GM23338 (cell line): ENCODE measurements around the gene SLCO4A1. TPM values are rescaled to one million over a fixed set of nuclear protein-coding genes. Genes with fewer than 3 reads are reported as not detected.
"Not testable (repeated sequence)": the region's sequence is repeated elsewhere in the genome, so short reads cannot be mapped to it uniquely, and the experiment has no call there.

Source experiments
- ATAC-seq: fragments of 200-7000 bp; cut with Tn5 transposase; 3 replicates; pipeline ENCODE4 v1.9.1; 2020
- DNase-seq: peaks from one replicate; pipeline ENCODE4 v3.0.0-alpha.2; 2015; ENCODE audit warnings: low spot score
- H2AFZ ChIP-seq: fragments of 200-600 bp; sonication (generic); 2 replicates; pipeline ENCODE4 v1.8.0; 2016; ENCODE audit warnings: antibody characterized with exemption, mild to moderate bottlenecking, moderate library complexity
- H3F3A ChIP-seq: fragments of 200-600 bp; sonication (generic); replicated peaks from 2 replicates; pipeline ENCODE4 v1.8.0; 2017; ENCODE audit warnings: antibody characterized with exemption, mixed run types, low read depth
- H3K27ac ChIP-seq: fragments of 200-600 bp; sonication (generic); 2 replicates; pipeline ENCODE4 v1.6.1; 2016; ENCODE audit warnings: low read depth
- H3K27me3 ChIP-seq: fragments of 200-600 bp; sonication (generic); 2 replicates; pipeline ENCODE4 v1.8.0; 2016; ENCODE audit warnings: mild to moderate bottlenecking, mixed run types, moderate library complexity; ENCODE audit not compliant: insufficient read depth
- H3K36me3 ChIP-seq: fragments of 200-600 bp; sonication (generic); 2 replicates; pipeline ENCODE4 v1.8.0; 2016; ENCODE audit warnings: mild to moderate bottlenecking; ENCODE audit not compliant: insufficient read depth
- H3K4me1 ChIP-seq: fragments of 200-600 bp; sonication (generic); 2 replicates; pipeline ENCODE4 v1.8.0; 2016; ENCODE audit warnings: mild to moderate bottlenecking, moderate library complexity; ENCODE audit not compliant: insufficient read depth
- H3K4me2 ChIP-seq: fragments of 200-600 bp; sonication (generic); 2 replicates; pipeline ENCODE4 v1.7.1; 2017; ENCODE audit warnings: mixed run types
- H3K4me3 ChIP-seq: fragments of 200-600 bp; sonication (generic); 2 replicates; pipeline ENCODE4 v1.6.1; 2016; ENCODE audit warnings: mixed run types
- H3K79me2 ChIP-seq: fragments of 200-600 bp; sonication (generic); replicated peaks from 2 replicates; pipeline ENCODE4 v1.8.0; 2017; ENCODE audit warnings: mild to moderate bottlenecking; ENCODE audit not compliant: insufficient read depth
- H3K9me2 ChIP-seq: fragments of 200-600 bp; sonication (generic); 2 replicates; pipeline ENCODE4 v1.8.0; 2017; ENCODE audit not compliant: insufficient read depth
- H4K20me1 ChIP-seq: fragments of 200-600 bp; sonication (generic); replicated peaks from 2 replicates; pipeline ENCODE4 v1.8.0; 2017; ENCODE audit warnings: mild to moderate bottlenecking; ENCODE audit not compliant: insufficient read depth
- H3K27ac Mint-ChIP-seq: 2 replicates; pipeline ENCODE4 v1.8.0; 2020; ENCODE audit warnings: inconsistent platforms, mild to moderate bottlenecking, moderate library complexity, mixed read lengths
- H3K27me3 Mint-ChIP-seq: 3 replicates; pipeline ENCODE4 v1.8.0; 2022; ENCODE audit warnings: low read depth, mild to moderate bottlenecking, moderate library complexity, mixed read lengths, inconsistent platforms; ENCODE audit not compliant: insufficient read depth, poor library complexity
- H3K36me3 Mint-ChIP-seq: 3 replicates; pipeline ENCODE4 v1.8.0; 2021; ENCODE audit warnings: low read depth, mild to moderate bottlenecking, inconsistent platforms, moderate library complexity, mixed read lengths
- H3K4me1 Mint-ChIP-seq: 3 replicates; pipeline ENCODE4 v1.8.0; 2020; ENCODE audit warnings: mild to moderate bottlenecking, inconsistent platforms, mixed read lengths
- H3K4me3 Mint-ChIP-seq: 3 replicates; pipeline ENCODE4 v1.8.0; 2021; ENCODE audit warnings: moderate library complexity, mild to moderate bottlenecking, inconsistent platforms, mixed read lengths
- H3K9me3 Mint-ChIP-seq: 3 replicates; pipeline ENCODE4 v1.8.0; 2020; ENCODE audit warnings: moderate library complexity, mild to moderate bottlenecking, inconsistent platforms, mixed read lengths
- EZH2 ChIP-seq: fragments of 200-600 bp; sonication (generic); IDR thresholded peaks from one replicate; pipeline ENCODE4 v1.8.0; 2017; ENCODE audit warnings: antibody characterized with exemption, mild to moderate bottlenecking, low read depth; ENCODE audit not compliant: unreplicated experiment
- EZH2phosphoT487 ChIP-seq: fragments of 200-600 bp; sonication (generic); IDR thresholded peaks from one replicate; pipeline ENCODE4 v1.8.1; 2018; ENCODE audit warnings: antibody characterized with exemption; ENCODE audit not compliant: unreplicated experiment
- POLR2AphosphoS5 ChIP-seq: IDR thresholded peaks from 2 replicates; pipeline ENCODE4 v1.6.1; 2016; ENCODE audit warnings: antibody characterized with exemption, low read depth
- polyA plus RNA-seq: library from polyadenylated mRNA; unstranded; fragments of >200 nt; fragmentation: Nextera tagmentation; extraction: Ambion mirVana; gene quantifications from 2 replicates; pipeline ENCODE4 v1.2.1, GENCODE V29; 2016
- total RNA-seq: library from RNA; depleted of rRNA; stranded (reverse); fragments of >200 nt; shearing (Covaris generic); gene quantifications from 2 replicates; pipeline ENCODE4 v1.2.3, GENCODE V29; 2014
- TF ChIP-seq, protein P1 (sequence below): fragments of 250-450 bp; sonication (Bioruptor Pico); IDR thresholded peaks from 2 replicates; pipeline ENCODE4 v1.5.0; 2020; ENCODE audit warnings: mild to moderate bottlenecking, moderate library complexity
- TF ChIP-seq, protein P2 (sequence below): IDR thresholded peaks from one replicate; pipeline ENCODE4 v1.6.1; 2018; ENCODE audit warnings: antibody characterized with exemption; ENCODE audit not compliant: unreplicated experiment
- TF ChIP-seq, protein P3 (sequence below): IDR thresholded peaks from 2 replicates; pipeline ENCODE4 v1.6.1; 2016; ENCODE audit warnings: antibody characterized with exemption

Gene SLCO4A1
- total and polyA plus RNA-seq, 2 experiments from 2014 or later: 28.5 to 41.6 TPM

DNA sequence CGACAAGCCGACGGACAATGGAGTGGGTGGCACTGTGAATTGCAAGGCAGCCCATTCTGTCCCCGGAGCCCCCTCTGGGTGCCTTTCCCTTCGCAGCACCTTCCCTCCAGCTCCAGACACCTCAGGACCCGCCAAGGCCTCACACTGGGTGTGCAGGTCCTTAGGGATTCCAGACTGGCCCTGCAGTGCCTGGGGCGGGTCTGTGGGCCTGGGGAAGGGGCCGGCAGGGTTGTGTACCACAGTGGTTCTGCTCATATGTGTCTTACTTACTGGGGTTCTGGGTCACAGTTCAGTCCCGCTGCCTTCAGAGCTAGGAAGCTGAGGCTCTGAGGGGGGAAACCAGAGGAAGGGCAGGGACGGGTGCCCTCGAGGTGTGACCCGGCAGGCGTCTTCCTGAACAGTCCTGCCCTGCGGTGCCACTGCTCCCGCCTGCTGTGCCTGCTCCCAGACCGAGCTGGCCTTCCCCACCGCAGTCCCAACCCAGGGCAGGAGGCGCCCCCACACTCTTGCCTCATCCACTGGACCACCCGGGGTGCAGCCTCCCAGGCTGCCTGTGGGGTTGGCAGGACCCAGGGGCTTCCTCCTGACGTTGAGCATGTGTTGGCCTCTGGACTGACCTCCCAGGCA is 16.3 kb upstream of the SLCO4A1 start (continued):
- TF ChIP-seq, protein P1, sequence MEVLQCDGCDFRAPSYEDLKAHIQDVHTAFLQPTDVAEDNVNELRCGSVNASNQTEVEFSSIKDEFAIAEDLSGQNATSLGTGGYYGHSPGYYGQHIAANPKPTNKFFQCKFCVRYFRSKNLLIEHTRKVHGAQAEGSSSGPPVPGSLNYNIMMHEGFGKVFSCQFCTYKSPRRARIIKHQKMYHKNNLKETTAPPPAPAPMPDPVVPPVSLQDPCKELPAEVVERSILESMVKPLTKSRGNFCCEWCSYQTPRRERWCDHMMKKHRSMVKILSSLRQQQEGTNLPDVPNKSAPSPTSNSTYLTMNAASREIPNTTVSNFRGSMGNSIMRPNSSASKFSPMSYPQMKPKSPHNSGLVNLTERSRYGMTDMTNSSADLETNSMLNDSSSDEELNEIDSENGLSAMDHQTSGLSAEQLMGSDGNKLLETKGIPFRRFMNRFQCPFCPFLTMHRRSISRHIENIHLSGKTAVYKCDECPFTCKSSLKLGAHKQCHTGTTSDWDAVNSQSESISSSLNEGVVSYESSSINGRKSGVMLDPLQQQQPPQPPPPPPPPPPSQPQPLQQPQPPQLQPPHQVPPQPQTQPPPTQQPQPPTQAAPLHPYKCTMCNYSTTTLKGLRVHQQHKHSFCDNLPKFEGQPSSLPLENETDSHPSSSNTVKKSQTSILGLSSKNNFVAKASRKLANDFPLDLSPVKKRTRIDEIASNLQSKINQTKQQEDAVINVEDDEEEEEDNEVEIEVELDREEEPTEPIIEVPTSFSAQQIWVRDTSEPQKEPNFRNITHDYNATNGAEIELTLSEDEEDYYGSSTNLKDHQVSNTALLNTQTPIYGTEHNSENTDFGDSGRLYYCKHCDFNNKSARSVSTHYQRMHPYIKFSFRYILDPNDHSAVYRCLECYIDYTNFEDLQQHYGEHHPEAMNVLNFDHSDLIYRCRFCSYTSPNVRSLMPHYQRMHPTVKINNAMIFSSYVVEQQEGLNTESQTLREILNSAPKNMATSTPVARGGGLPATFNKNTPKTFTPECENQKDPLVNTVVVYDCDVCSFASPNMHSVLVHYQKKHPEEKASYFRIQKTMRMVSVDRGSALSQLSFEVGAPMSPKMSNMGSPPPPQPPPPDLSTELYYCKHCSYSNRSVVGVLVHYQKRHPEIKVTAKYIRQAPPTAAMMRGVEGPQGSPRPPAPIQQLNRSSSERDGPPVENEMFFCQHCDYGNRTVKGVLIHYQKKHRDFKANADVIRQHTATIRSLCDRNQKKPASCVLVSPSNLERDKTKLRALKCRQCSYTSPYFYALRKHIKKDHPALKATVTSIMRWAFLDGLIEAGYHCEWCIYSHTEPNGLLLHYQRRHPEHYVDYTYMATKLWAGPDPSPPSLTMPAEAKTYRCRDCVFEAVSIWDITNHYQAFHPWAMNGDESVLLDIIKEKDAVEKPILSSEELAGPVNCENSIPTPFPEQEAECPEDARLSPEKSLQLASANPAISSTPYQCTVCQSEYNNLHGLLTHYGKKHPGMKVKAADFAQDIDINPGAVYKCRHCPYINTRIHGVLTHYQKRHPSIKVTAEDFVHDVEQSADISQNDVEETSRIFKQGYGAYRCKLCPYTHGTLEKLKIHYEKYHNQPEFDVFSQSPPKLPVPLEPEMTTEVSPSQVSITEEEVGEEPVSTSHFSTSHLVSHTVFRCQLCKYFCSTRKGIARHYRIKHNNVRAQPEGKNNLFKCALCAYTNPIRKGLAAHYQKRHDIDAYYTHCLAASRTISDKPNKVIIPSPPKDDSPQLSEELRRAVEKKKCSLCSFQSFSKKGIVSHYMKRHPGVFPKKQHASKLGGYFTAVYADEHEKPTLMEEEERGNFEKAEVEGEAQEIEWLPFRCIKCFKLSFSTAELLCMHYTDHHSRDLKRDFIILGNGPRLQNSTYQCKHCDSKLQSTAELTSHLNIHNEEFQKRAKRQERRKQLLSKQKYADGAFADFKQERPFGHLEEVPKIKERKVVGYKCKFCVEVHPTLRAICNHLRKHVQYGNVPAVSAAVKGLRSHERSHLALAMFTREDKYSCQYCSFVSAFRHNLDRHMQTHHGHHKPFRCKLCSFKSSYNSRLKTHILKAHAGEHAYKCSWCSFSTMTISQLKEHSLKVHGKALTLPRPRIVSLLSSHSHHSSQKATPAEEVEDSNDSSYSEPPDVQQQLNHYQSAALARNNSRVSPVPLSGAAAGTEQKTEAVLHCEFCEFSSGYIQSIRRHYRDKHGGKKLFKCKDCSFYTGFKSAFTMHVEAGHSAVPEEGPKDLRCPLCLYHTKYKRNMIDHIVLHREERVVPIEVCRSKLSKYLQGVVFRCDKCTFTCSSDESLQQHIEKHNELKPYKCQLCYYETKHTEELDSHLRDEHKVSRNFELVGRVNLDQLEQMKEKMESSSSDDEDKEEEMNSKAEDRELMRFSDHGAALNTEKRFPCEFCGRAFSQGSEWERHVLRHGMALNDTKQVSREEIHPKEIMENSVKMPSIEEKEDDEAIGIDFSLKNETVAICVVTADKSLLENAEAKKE (CRISPR knock-in tag): no peak
- TF ChIP-seq, protein P2, sequence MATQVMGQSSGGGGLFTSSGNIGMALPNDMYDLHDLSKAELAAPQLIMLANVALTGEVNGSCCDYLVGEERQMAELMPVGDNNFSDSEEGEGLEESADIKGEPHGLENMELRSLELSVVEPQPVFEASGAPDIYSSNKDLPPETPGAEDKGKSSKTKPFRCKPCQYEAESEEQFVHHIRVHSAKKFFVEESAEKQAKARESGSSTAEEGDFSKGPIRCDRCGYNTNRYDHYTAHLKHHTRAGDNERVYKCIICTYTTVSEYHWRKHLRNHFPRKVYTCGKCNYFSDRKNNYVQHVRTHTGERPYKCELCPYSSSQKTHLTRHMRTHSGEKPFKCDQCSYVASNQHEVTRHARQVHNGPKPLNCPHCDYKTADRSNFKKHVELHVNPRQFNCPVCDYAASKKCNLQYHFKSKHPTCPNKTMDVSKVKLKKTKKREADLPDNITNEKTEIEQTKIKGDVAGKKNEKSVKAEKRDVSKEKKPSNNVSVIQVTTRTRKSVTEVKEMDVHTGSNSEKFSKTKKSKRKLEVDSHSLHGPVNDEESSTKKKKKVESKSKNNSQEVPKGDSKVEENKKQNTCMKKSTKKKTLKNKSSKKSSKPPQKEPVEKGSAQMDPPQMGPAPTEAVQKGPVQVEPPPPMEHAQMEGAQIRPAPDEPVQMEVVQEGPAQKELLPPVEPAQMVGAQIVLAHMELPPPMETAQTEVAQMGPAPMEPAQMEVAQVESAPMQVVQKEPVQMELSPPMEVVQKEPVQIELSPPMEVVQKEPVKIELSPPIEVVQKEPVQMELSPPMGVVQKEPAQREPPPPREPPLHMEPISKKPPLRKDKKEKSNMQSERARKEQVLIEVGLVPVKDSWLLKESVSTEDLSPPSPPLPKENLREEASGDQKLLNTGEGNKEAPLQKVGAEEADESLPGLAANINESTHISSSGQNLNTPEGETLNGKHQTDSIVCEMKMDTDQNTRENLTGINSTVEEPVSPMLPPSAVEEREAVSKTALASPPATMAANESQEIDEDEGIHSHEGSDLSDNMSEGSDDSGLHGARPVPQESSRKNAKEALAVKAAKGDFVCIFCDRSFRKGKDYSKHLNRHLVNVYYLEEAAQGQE: no peak
- TF ChIP-seq EZH2: no peak
- no peak for TF ChIP-seq POLR2AphosphoS5
- no peak for TF ChIP-seq EZH2phosphoT487
- TF ChIP-seq, protein P3, sequence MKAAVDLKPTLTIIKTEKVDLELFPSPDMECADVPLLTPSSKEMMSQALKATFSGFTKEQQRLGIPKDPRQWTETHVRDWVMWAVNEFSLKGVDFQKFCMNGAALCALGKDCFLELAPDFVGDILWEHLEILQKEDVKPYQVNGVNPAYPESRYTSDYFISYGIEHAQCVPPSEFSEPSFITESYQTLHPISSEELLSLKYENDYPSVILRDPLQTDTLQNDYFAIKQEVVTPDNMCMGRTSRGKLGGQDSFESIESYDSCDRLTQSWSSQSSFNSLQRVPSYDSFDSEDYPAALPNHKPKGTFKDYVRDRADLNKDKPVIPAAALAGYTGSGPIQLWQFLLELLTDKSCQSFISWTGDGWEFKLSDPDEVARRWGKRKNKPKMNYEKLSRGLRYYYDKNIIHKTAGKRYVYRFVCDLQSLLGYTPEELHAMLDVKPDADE: no peak

DNA sequence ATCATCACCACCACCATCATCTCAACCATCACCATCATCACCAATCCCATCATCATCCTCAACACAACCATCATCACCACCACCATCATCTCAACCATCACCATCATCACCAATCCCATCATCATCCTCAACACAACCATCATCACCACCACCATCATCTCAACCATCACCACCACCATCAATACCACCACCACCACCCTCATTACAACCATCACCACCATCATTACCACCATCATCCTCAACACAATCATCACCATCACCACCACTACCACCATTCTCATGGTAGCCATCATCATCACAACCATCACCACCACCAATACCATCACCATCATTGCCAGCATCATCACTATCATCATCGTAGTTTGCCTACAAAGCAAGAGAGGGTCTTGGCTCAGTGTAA is 14.9 kb upstream of the SLCO4A1 start:
- not testable (repeated sequence) for H4K20me1 ChIP-seq, H3K27me3 Mint-ChIP-seq, ATAC-seq

More for the DNA sequence above, 14.9 kb upstream of the SLCO4A1 start:
- H3K27me3 ChIP-seq, H3K79me2 ChIP-seq, H3K27ac Mint-ChIP-seq, H3K27ac ChIP-seq, H3K36me3 ChIP-seq, H3F3A ChIP-seq, DNase-seq, H2AFZ ChIP-seq, H3K36me3 Mint-ChIP-seq, H3K4me3 Mint-ChIP-seq, H3K4me2 ChIP-seq, H3K9me2 ChIP-seq, H3K4me3 ChIP-seq, H3K9me3 Mint-ChIP-seq: not testable (repeated sequence)
- peaks cover 14% of the 10 kb centered on the region for H3K4me1 ChIP-seq
- peaks cover 20% of the 10 kb centered on the region for H3K4me1 Mint-ChIP-seq
